Right atrium auricular region (tissue), 2 donors: Measurements from ENCODE around the gene AP2B1. TPM values are rescaled to one million over a fixed set of nuclear protein-coding genes. Genes with fewer than 3 reads are reported as not detected.

Experiments
- DNase-seq: peaks from one replicate; pipeline ENCODE4 v3.0.0-alpha.2; 2019; ENCODE audit warnings: low spot score
- H3K27ac ChIP-seq, 2 donors: fragments of 200-600 bp; sonication (generic); 1 replicate in 1 of 2; 2 replicates in 1 of 2; pipeline ENCODE4 v1.5.1; 2016 to 2019
- H3K27me3 ChIP-seq, 2 donors: fragments of 200-600 bp; sonication (generic); one replicate each; pipeline versions ENCODE4 v1.5.1 to v1.6.0; 2017 to 2019
- H3K36me3 ChIP-seq: fragments of 200-600 bp; sonication (generic); one replicate; pipeline ENCODE4 v1.5.1; 2016
- H3K4me1 ChIP-seq, 2 donors: fragments of 200-600 bp; sonication (generic); one replicate each; pipeline versions ENCODE4 v1.5.1 to v1.6.0; 2017 to 2019
- H3K4me3 ChIP-seq, 2 donors: fragments of 200-600 bp; sonication (generic); 1 replicate in 1 of 2; 2 replicates in 1 of 2; pipeline ENCODE4 v1.5.1; 2017 to 2019; ENCODE audit warnings: mild to moderate bottlenecking in 1 of 2, moderate library complexity in 1 of 2
- H3K9me3 ChIP-seq, 2 donors: fragments of 200-600 bp; sonication (generic); one replicate each; pipeline ENCODE4 v1.5.1; 2019
- total RNA-seq, 2 donors: library from RNA; depleted of rRNA; stranded (reverse); fragments of >200 nt; gene quantifications; one replicate each; pipeline ENCODE4 v1.1.0, GENCODE V29; 2016
- TF ChIP-seq, protein P1 (sequence below), 2 donors: fragments of 200-600 bp; sonication (generic); IDR thresholded peaks; one replicate each; pipeline ENCODE4 v1.5.1; 2019; ENCODE audit warnings: antibody characterized with exemption in 2 of 2

The AP2B1 gene
- total RNA-seq, 2 donors from 2014 or later, result 79.8 to 80.1 TPM

GRCh38 chr17:35705230-35705629 is 118.1 kb downstream of the AP2B1 start:
- H3K27me3 ChIP-seq, result no peaks in the 10 kb centered on the region
- no peak for DNase-seq
- no peak overlapping the region for H3K27ac ChIP-seq
- peaks cover 0 to 24% of the 10 kb centered on the region in 2 donors for H3K4me1 ChIP-seq
- no peak overlapping the region for H3K4me3 ChIP-seq
- TF ChIP-seq, protein P1, sequence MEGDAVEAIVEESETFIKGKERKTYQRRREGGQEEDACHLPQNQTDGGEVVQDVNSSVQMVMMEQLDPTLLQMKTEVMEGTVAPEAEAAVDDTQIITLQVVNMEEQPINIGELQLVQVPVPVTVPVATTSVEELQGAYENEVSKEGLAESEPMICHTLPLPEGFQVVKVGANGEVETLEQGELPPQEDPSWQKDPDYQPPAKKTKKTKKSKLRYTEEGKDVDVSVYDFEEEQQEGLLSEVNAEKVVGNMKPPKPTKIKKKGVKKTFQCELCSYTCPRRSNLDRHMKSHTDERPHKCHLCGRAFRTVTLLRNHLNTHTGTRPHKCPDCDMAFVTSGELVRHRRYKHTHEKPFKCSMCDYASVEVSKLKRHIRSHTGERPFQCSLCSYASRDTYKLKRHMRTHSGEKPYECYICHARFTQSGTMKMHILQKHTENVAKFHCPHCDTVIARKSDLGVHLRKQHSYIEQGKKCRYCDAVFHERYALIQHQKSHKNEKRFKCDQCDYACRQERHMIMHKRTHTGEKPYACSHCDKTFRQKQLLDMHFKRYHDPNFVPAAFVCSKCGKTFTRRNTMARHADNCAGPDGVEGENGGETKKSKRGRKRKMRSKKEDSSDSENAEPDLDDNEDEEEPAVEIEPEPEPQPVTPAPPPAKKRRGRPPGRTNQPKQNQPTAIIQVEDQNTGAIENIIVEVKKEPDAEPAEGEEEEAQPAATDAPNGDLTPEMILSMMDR (IDR thresholded peaks at IDR 0.05), result no peak
- peaks cover 5% of the 10 kb centered on the region for H3K36me3 ChIP-seq
- H3K9me3 ChIP-seq, result no peaks in the 10 kb centered on the region

- H3K36me3 ChIP-seq, result peaks cover 10% of the 10 kb centered on the region
- no peaks in the 10 kb centered on the region for H3K9me3 ChIP-seq
- H3K27ac ChIP-seq, result no peak overlapping the region
- DNase-seq, result no peak
- H3K4me1 ChIP-seq, result peaks cover 0 to 25% of the 10 kb centered on the region in 2 donors
- H3K27me3 ChIP-seq, result no peaks in the 10 kb centered on the region
- TF ChIP-seq, protein P1 (IDR thresholded peaks at IDR 0.05), result no peak
- H3K4me3 ChIP-seq, result no peak overlapping the region
These were observed 118.6 kb downstream of the AP2B1 start for GRCh38 chr17:35705705-35706104.

GRCh38 chr17:35708149-35708548 is 121.0 kb downstream of the AP2B1 start:
- Histone ChIP-seq H3K9me3 (no peaks in the 10 kb centered on the region), H3K36me3 (peaks cover 13% of the 10 kb centered on the region), H3K4me1 (peaks cover 0 to 38% of the 10 kb centered on the region in 2 donors), H3K4me3 (no peak overlapping the region), H3K27me3 (no peaks in the 10 kb centered on the region), H3K27ac (no peak overlapping the region)
- TF ChIP-seq, protein P1 (IDR thresholded peaks at IDR 0.05), result no peak
- DNase-seq, result no peak

DNA sequence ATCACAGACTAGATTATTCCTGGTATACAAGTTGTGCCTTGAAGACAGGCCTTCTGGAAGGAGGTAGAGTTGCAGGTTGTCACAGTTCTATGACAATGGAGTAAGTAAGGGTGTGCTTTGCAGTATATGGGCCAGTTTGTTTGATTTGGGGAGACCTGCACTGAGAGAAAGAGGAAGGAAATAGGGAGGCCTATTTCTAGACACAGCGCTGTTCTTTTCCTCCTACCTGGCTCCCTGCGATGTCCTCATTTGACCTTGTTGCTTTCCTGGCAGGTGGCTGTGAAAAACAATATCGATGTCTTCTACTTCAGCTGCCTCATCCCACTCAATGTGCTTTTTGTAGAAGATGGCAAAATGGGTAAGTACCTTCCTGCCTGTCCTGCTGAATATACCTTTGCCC is 121.8 kb downstream of the AP2B1 start:
- no peak for DNase-seq
- Histone ChIP-seq H3K36me3 (peaks cover 13% of the 10 kb centered on the region), H3K27me3 (no peaks in the 10 kb centered on the region), H3K27ac (no peak overlapping the region), H3K9me3 (no peaks in the 10 kb centered on the region), H3K4me3 (no peak overlapping the region), H3K4me1 (peaks cover 0 to 46% of the 10 kb centered on the region in 2 donors)
- TF ChIP-seq, protein P1 (IDR thresholded peaks at IDR 0.05), result no peak

GRCh38 chr17:35709874-35710273 is 122.8 kb downstream of the AP2B1 start:
- Histone ChIP-seq H3K36me3 (peaks cover 13% of the 10 kb centered on the region), H3K9me3 (no peaks in the 10 kb centered on the region), H3K27ac (no peak overlapping the region), H3K4me3 (no peak overlapping the region), H3K27me3 (no peaks in the 10 kb centered on the region), H3K4me1 (peaks cover 0 to 55% of the 10 kb centered on the region in 2 donors)
- TF ChIP-seq, protein P1 (IDR thresholded peaks at IDR 0.05), result no peak
- DNase-seq, result no peak

GRCh38 chr17:35710950-35711349 is 123.8 kb downstream of the AP2B1 start:
- Histone ChIP-seq H3K9me3 (no peaks in the 10 kb centered on the region), H3K27me3 (no peaks in the 10 kb centered on the region), H3K4me3 (no peak overlapping the region), H3K4me1 (peaks cover 0 to 66% of the 10 kb centered on the region in 2 donors), H3K27ac (no peak overlapping the region), H3K36me3 (peaks cover 13% of the 10 kb centered on the region)
- no peak for DNase-seq
- TF ChIP-seq, protein P1 (IDR thresholded peaks at IDR 0.05), result no peak
